ENCODE results near the gene CTDNEP1. TPM values are rescaled to one million over a fixed set of nuclear protein-coding genes. Genes with fewer than 3 reads are reported as not detected.

The CTDNEP1 gene
- polyA plus RNA-seq, 2 of the 4 experiments (the other 2 are of a cell fraction), result 145 to 161 TPM

GRCh38 chr17:7196651-7197401 lies 54.7 kb downstream of the CTDNEP1 start:
- no peak for DNase-seq (ENCODE audit: low read depth in 1 of 2, low spot score in 1 of 2)
- no peak for TF ChIP-seq REST (IDR thresholded peaks at IDR 0.05)
- TF ChIP-seq TFCP2L1 (CRISPR knock-in tag; IDR thresholded peaks at IDR 0.05), result no peak
- TF ChIP-seq FOSL2 (IDR thresholded peaks at IDR 0.05), result no peak
- TF ChIP-seq FOSL2 (CRISPR knock-in tag; IDR thresholded peaks at IDR 0.05), result no peak
- TF ChIP-seq ZFP36 (IDR thresholded peaks at IDR 0.05; ENCODE audit: borderline replicate concordance, partially characterized antibody), result no peak
- no peak for TF ChIP-seq EP300 (IDR thresholded peaks at IDR 0.05)
- no peak for TF ChIP-seq HES2 (IDR thresholded peaks at IDR 0.05)
- no peak for TF ChIP-seq HOXA7 (CRISPR knock-in tag; IDR thresholded peaks at IDR 0.05)
- no peak for TF ChIP-seq GATA3 (IDR thresholded peaks at IDR 0.05; ENCODE audit: borderline replicate concordance)
- no peak for TF ChIP-seq CHD4 (IDR thresholded peaks at IDR 0.05; ENCODE audit: borderline replicate concordance)
- ATAC-seq, result no peak
- Histone ChIP-seq H3K4me2 (no peak overlapping the region), H3K4me3 (no peak overlapping the region), H3K27ac (no peak overlapping the region), H3K4me1 (no peaks in the 10 kb centered on the region), H3K9me3 (no peaks in the 10 kb centered on the region)
- whole genome bisulfite sequencing (ENCODE audit: missing lambda C conversion rate), result 89% methylated on average over 22 of the region's 22 CpGs
- ChIA-PET CTCF (interaction anchor here (0.6 to 4.6 kb wide), 8 partner anchors 13 to 151 kb away, joined by 3 to 31 read pairs (median 4); partner anchors contain the start of gene ASGR1), POLR2A (no interaction called here)
- no peak for FAIRE-seq

- POLR2A ChIA-PET, result no interaction called here
- FAIRE-seq (no peak), ATAC-seq (no peak), DNase-seq (ENCODE audit: low read depth in 1 of 2, low spot score in 1 of 2) (no peak)
- Histone ChIP-seq H3K9me3 (no peaks in the 10 kb centered on the region), H3K4me3 (no peak overlapping the region), H3K4me1 (no peaks in the 10 kb centered on the region), H3K27ac (no peak overlapping the region), H3K4me2 (no peak overlapping the region)
- TF ChIP-seq HMGXB4 (CRISPR knock-in tag; IDR thresholded peaks at IDR 0.05; ENCODE audit: borderline replicate concordance) (no peak), HOXB13 (CRISPR knock-in tag; IDR thresholded peaks at IDR 0.05; ENCODE audit: low read depth) (no peak), PHF8 (IDR thresholded peaks at IDR 0.05; ENCODE audit: borderline replicate concordance, low read depth) (no peak), BCL3 (IDR thresholded peaks at IDR 0.05) (no peak), POLR2A (IDR thresholded peaks at IDR 0.05; ENCODE audit: low read length) (no peak), HOXB5 (CRISPR knock-in tag; IDR thresholded peaks at IDR 0.05) (no peak), CBX2 (IDR thresholded peaks at IDR 0.05; ENCODE audit: borderline replicate concordance, low read depth) (no peak)
- WGBS (ENCODE audit: missing lambda C conversion rate), result 86% methylated on average over 12 of the region's 12 CpGs
- CTCF ChIA-PET, result interaction anchor here (0.6 to 4.6 kb wide), 8 partner anchors 14 to 150 kb away, joined by 3 to 31 read pairs (median 4); partner anchors contain the start of gene ASGR1
Measured at GRCh38 chr17:7195971-7196370, 55.6 kb downstream of the CTDNEP1 start.

Small RNAs within 50 kb of the gene (small RNA-seq; reads per million reads assigned to genes)
- gene MIR324 (33.4 to 4,513 (median 3,561) reads per million in 6 experiments), gene RF00019 (0 reads per million in 6 experiments)

Other genes starting within 250 kb of the CTDNEP1 start
Only the 30 nearest of the 35 such genes appear.
- 6.2 and 8.0 TPM in 2 replicates for gene SLC16A13, start 215.7 kb downstream of the CTDNEP1 start, polyA plus RNA-seq (2011; rRNA removed)
- gene SLC16A13, start 215.7 kb downstream of the CTDNEP1 start, polyA plus RNA-seq (2017; fragmentation: RNase III; extraction: RNeasy Plus Mini Kit Qiagen cat#74134 plus additional on column Dnase treatment), result 6.2 to 10.9 TPM (median 10.4 TPM) in 3 replicates
- gene SLC16A11, start 207.6 kb downstream of the CTDNEP1 start, polyA plus RNA-seq (2011; rRNA removed), result not detected in 2 replicates
- gene SLC16A11, start 207.6 kb downstream of the CTDNEP1 start, polyA plus RNA-seq (2017; fragmentation: RNase III; extraction: RNeasy Plus Mini Kit Qiagen cat#74134 plus additional on column Dnase treatment), result not detected in 3 replicates
- not detected in 2 replicates for gene CLEC10A, start 171.5 kb downstream of the CTDNEP1 start, polyA plus RNA-seq (2011; rRNA removed)
- not detected in 3 replicates for gene CLEC10A, start 171.5 kb downstream of the CTDNEP1 start, polyA plus RNA-seq (2017; fragmentation: RNase III; extraction: RNeasy Plus Mini Kit Qiagen cat#74134 plus additional on column Dnase treatment)
- gene ASGR2, start 136.9 kb downstream of the CTDNEP1 start, polyA plus RNA-seq (2011; rRNA removed), result 0.25 and 0.34 TPM in 2 replicates
- gene ASGR2, start 136.9 kb downstream of the CTDNEP1 start, polyA plus RNA-seq (2017; fragmentation: RNase III; extraction: RNeasy Plus Mini Kit Qiagen cat#74134 plus additional on column Dnase treatment), result 0.06 TPM in 1 of 3 replicates, not detected in the others
- 2.6 and 3.4 TPM in 2 replicates for gene ASGR1, start 72.4 kb downstream of the CTDNEP1 start, polyA plus RNA-seq (2011; rRNA removed)
- gene ASGR1, start 72.4 kb downstream of the CTDNEP1 start, polyA plus RNA-seq (2017; fragmentation: RNase III; extraction: RNeasy Plus Mini Kit Qiagen cat#74134 plus additional on column Dnase treatment), result 1.0 to 1.6 TPM (median 1.6 TPM) in 3 replicates
- 8.3 and 9.2 TPM in 2 replicates for gene DLG4, start 31.9 kb downstream of the CTDNEP1 start, polyA plus RNA-seq (2011; rRNA removed)
- 16.1 to 22.6 TPM (median 21.3 TPM) in 3 replicates for gene DLG4, start 31.9 kb downstream of the CTDNEP1 start, polyA plus RNA-seq (2017; fragmentation: RNase III; extraction: RNeasy Plus Mini Kit Qiagen cat#74134 plus additional on column Dnase treatment)
- 238 and 288 TPM in 2 replicates for gene ACADVL, start 31.8 kb downstream of the CTDNEP1 start, polyA plus RNA-seq (2011; rRNA removed)
- 392 to 429 TPM (median 425 TPM) in 3 replicates for gene ACADVL, start 31.8 kb downstream of the CTDNEP1 start, polyA plus RNA-seq (2017; fragmentation: RNase III; extraction: RNeasy Plus Mini Kit Qiagen cat#74134 plus additional on column Dnase treatment)
- 5.7 and 9.6 TPM in 2 replicates for gene DVL2, start 17.2 kb downstream of the CTDNEP1 start, polyA plus RNA-seq (2011; rRNA removed)
- gene DVL2, start 17.2 kb downstream of the CTDNEP1 start, polyA plus RNA-seq (2017; fragmentation: RNase III; extraction: RNeasy Plus Mini Kit Qiagen cat#74134 plus additional on column Dnase treatment), result 30.7 to 40.4 TPM (median 37.7 TPM) in 3 replicates
- gene PHF23, start 12.3 kb downstream of the CTDNEP1 start, polyA plus RNA-seq (2011; rRNA removed), result 52.1 and 61.2 TPM in 2 replicates
- gene PHF23, start 12.3 kb downstream of the CTDNEP1 start, polyA plus RNA-seq (2017; fragmentation: RNase III; extraction: RNeasy Plus Mini Kit Qiagen cat#74134 plus additional on column Dnase treatment), result 70.9 to 80.2 TPM (median 79.1 TPM) in 3 replicates
- gene GABARAP, start 9.3 kb downstream of the CTDNEP1 start, polyA plus RNA-seq (2011; rRNA removed), result 399 and 502 TPM in 2 replicates
- 431 to 510 TPM (median 504 TPM) in 3 replicates for gene GABARAP, start 9.3 kb downstream of the CTDNEP1 start, polyA plus RNA-seq (2017; fragmentation: RNase III; extraction: RNeasy Plus Mini Kit Qiagen cat#74134 plus additional on column Dnase treatment)
- 114 and 133 TPM in 2 replicates for gene ELP5, start 481 bp upstream of the CTDNEP1 start, polyA plus RNA-seq (2011; rRNA removed)
- 89.2 to 97.3 TPM (median 92.1 TPM) in 3 replicates for gene ELP5, start 481 bp upstream of the CTDNEP1 start, polyA plus RNA-seq (2017; fragmentation: RNase III; extraction: RNeasy Plus Mini Kit Qiagen cat#74134 plus additional on column Dnase treatment)
- 4.2 and 4.6 TPM in 2 replicates for gene CLDN7, start 10.7 kb upstream of the CTDNEP1 start, polyA plus RNA-seq (2011; rRNA removed)
- gene CLDN7, start 10.7 kb upstream of the CTDNEP1 start, polyA plus RNA-seq (2017; fragmentation: RNase III; extraction: RNeasy Plus Mini Kit Qiagen cat#74134 plus additional on column Dnase treatment), result 0.59 to 0.97 TPM (median 0.59 TPM) in 3 replicates
- 0.16 TPM in 2 replicates for gene SLC2A4, start 30.0 kb upstream of the CTDNEP1 start, polyA plus RNA-seq (2011; rRNA removed)
- 0.17 to 0.18 TPM (median 0.17 TPM) in 3 replicates for gene SLC2A4, start 30.0 kb upstream of the CTDNEP1 start, polyA plus RNA-seq (2017; fragmentation: RNase III; extraction: RNeasy Plus Mini Kit Qiagen cat#74134 plus additional on column Dnase treatment)
- 0.61 and 0.98 TPM in 2 replicates for gene YBX2, start 42.9 kb upstream of the CTDNEP1 start, polyA plus RNA-seq (2011; rRNA removed)
- 0.22 to 0.57 TPM (median 0.36 TPM) in 3 replicates for gene YBX2, start 42.9 kb upstream of the CTDNEP1 start, polyA plus RNA-seq (2017; fragmentation: RNase III; extraction: RNeasy Plus Mini Kit Qiagen cat#74134 plus additional on column Dnase treatment)
- gene EIF5A, start 55.9 kb upstream of the CTDNEP1 start, polyA plus RNA-seq (2011; rRNA removed), result 945 and 969 TPM in 2 replicates
- gene EIF5A, start 55.9 kb upstream of the CTDNEP1 start, polyA plus RNA-seq (2017; fragmentation: RNase III; extraction: RNeasy Plus Mini Kit Qiagen cat#74134 plus additional on column Dnase treatment), result 1,779 to 2,042 TPM (median 1,918 TPM) in 3 replicates
- 48.5 and 61.7 TPM in 2 replicates for gene GPS2, start 63.6 kb upstream of the CTDNEP1 start, polyA plus RNA-seq (2011; rRNA removed)
- 147 to 171 TPM (median 158 TPM) in 3 replicates for gene GPS2, start 63.6 kb upstream of the CTDNEP1 start, polyA plus RNA-seq (2017; fragmentation: RNase III; extraction: RNeasy Plus Mini Kit Qiagen cat#74134 plus additional on column Dnase treatment)
- gene NEURL4, start 77.6 kb upstream of the CTDNEP1 start, polyA plus RNA-seq (2011; rRNA removed), result 12.2 and 18.3 TPM in 2 replicates
- 44.2 to 50.4 TPM (median 47.5 TPM) in 3 replicates for gene NEURL4, start 77.6 kb upstream of the CTDNEP1 start, polyA plus RNA-seq (2017; fragmentation: RNase III; extraction: RNeasy Plus Mini Kit Qiagen cat#74134 plus additional on column Dnase treatment)
- 0.03 and 0.41 TPM in 2 replicates for gene ACAP1, start 84.8 kb upstream of the CTDNEP1 start, polyA plus RNA-seq (2011; rRNA removed)
- gene ACAP1, start 84.8 kb upstream of the CTDNEP1 start, polyA plus RNA-seq (2017; fragmentation: RNase III; extraction: RNeasy Plus Mini Kit Qiagen cat#74134 plus additional on column Dnase treatment), result 1.3 to 2.1 TPM (median 1.4 TPM) in 3 replicates
- 6.1 and 7.0 TPM in 2 replicates for gene KCTD11, start 100.4 kb upstream of the CTDNEP1 start, polyA plus RNA-seq (2011; rRNA removed)
- 9.6 to 10.7 TPM (median 10.3 TPM) in 3 replicates for gene KCTD11, start 100.4 kb upstream of the CTDNEP1 start, polyA plus RNA-seq (2017; fragmentation: RNase III; extraction: RNeasy Plus Mini Kit Qiagen cat#74134 plus additional on column Dnase treatment)
- not detected in 2 replicates for gene TMEM95, start 103.4 kb upstream of the CTDNEP1 start, polyA plus RNA-seq (2011; rRNA removed)
- not detected in 3 replicates for gene TMEM95, start 103.4 kb upstream of the CTDNEP1 start, polyA plus RNA-seq (2017; fragmentation: RNase III; extraction: RNeasy Plus Mini Kit Qiagen cat#74134 plus additional on column Dnase treatment)
- gene TNK1, start 129.4 kb upstream of the CTDNEP1 start, polyA plus RNA-seq (2011; rRNA removed), result 1.2 and 1.8 TPM in 2 replicates
- 2.1 to 2.4 TPM (median 2.2 TPM) in 3 replicates for gene TNK1, start 129.4 kb upstream of the CTDNEP1 start, polyA plus RNA-seq (2017; fragmentation: RNase III; extraction: RNeasy Plus Mini Kit Qiagen cat#74134 plus additional on column Dnase treatment)
- 11.0 and 13.7 TPM in 2 replicates for gene PLSCR3, start 142.8 kb upstream of the CTDNEP1 start, polyA plus RNA-seq (2011; rRNA removed)
- 27.5 to 33.4 TPM (median 29.6 TPM) in 3 replicates for gene PLSCR3, start 142.8 kb upstream of the CTDNEP1 start, polyA plus RNA-seq (2017; fragmentation: RNase III; extraction: RNeasy Plus Mini Kit Qiagen cat#74134 plus additional on column Dnase treatment)
- 127 and 210 TPM in 2 replicates for gene TMEM256, start 152.4 kb upstream of the CTDNEP1 start, polyA plus RNA-seq (2011; rRNA removed)
- 142 to 166 TPM (median 164 TPM) in 3 replicates for gene TMEM256, start 152.4 kb upstream of the CTDNEP1 start, polyA plus RNA-seq (2017; fragmentation: RNase III; extraction: RNeasy Plus Mini Kit Qiagen cat#74134 plus additional on column Dnase treatment)
- gene NLGN2, start 156.1 kb upstream of the CTDNEP1 start, polyA plus RNA-seq (2011; rRNA removed), result 4.1 and 6.9 TPM in 2 replicates
- 17.6 to 27.9 TPM (median 27.5 TPM) in 3 replicates for gene NLGN2, start 156.1 kb upstream of the CTDNEP1 start, polyA plus RNA-seq (2017; fragmentation: RNase III; extraction: RNeasy Plus Mini Kit Qiagen cat#74134 plus additional on column Dnase treatment)
- gene SPEM1, start 168.6 kb upstream of the CTDNEP1 start, polyA plus RNA-seq (2011; rRNA removed), result not detected in 2 replicates
- 0.09 to 0.13 TPM in 2 of 3 replicates, not detected in the other for gene SPEM1, start 168.6 kb upstream of the CTDNEP1 start, polyA plus RNA-seq (2017; fragmentation: RNase III; extraction: RNeasy Plus Mini Kit Qiagen cat#74134 plus additional on column Dnase treatment)
- not detected in 2 replicates for gene SPEM2, start 173.9 kb upstream of the CTDNEP1 start, polyA plus RNA-seq (2011; rRNA removed)
- gene SPEM2, start 173.9 kb upstream of the CTDNEP1 start, polyA plus RNA-seq (2017; fragmentation: RNase III; extraction: RNeasy Plus Mini Kit Qiagen cat#74134 plus additional on column Dnase treatment), result not detected in 3 replicates
- gene SPEM3, start 177.1 kb upstream of the CTDNEP1 start, polyA plus RNA-seq (2011; rRNA removed), result not detected in 2 replicates
- not detected in 3 replicates for gene SPEM3, start 177.1 kb upstream of the CTDNEP1 start, polyA plus RNA-seq (2017; fragmentation: RNase III; extraction: RNeasy Plus Mini Kit Qiagen cat#74134 plus additional on column Dnase treatment)
- gene TMEM102, start 183.7 kb upstream of the CTDNEP1 start, polyA plus RNA-seq (2011; rRNA removed), result 4.4 and 4.9 TPM in 2 replicates
- 6.5 to 8.9 TPM (median 8.1 TPM) in 3 replicates for gene TMEM102, start 183.7 kb upstream of the CTDNEP1 start, polyA plus RNA-seq (2017; fragmentation: RNase III; extraction: RNeasy Plus Mini Kit Qiagen cat#74134 plus additional on column Dnase treatment)
- gene FGF11, start 187.8 kb upstream of the CTDNEP1 start, polyA plus RNA-seq (2011; rRNA removed), result 1.4 and 1.9 TPM in 2 replicates
- gene FGF11, start 187.8 kb upstream of the CTDNEP1 start, polyA plus RNA-seq (2017; fragmentation: RNase III; extraction: RNeasy Plus Mini Kit Qiagen cat#74134 plus additional on column Dnase treatment), result 1.1 to 1.8 TPM (median 1.5 TPM) in 3 replicates
- gene CHRNB1, start 193.3 kb upstream of the CTDNEP1 start, polyA plus RNA-seq (2011; rRNA removed), result 6.5 and 6.9 TPM in 2 replicates
- 6.2 to 8.4 TPM (median 8.0 TPM) in 3 replicates for gene CHRNB1, start 193.3 kb upstream of the CTDNEP1 start, polyA plus RNA-seq (2017; fragmentation: RNase III; extraction: RNeasy Plus Mini Kit Qiagen cat#74134 plus additional on column Dnase treatment)